ENCODE results near the gene MAGI2.

- no peak for TF ChIP-seq EP300 (IDR thresholded peaks at IDR 0.05)
- TF ChIP-seq, protein P1, sequence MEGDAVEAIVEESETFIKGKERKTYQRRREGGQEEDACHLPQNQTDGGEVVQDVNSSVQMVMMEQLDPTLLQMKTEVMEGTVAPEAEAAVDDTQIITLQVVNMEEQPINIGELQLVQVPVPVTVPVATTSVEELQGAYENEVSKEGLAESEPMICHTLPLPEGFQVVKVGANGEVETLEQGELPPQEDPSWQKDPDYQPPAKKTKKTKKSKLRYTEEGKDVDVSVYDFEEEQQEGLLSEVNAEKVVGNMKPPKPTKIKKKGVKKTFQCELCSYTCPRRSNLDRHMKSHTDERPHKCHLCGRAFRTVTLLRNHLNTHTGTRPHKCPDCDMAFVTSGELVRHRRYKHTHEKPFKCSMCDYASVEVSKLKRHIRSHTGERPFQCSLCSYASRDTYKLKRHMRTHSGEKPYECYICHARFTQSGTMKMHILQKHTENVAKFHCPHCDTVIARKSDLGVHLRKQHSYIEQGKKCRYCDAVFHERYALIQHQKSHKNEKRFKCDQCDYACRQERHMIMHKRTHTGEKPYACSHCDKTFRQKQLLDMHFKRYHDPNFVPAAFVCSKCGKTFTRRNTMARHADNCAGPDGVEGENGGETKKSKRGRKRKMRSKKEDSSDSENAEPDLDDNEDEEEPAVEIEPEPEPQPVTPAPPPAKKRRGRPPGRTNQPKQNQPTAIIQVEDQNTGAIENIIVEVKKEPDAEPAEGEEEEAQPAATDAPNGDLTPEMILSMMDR (IDR thresholded peaks at IDR 0.05), result no peak
Observed at GRCh38 chr7:79320741-79321473, 132.6 kb downstream of the MAGI2 start.

Data from ovary (tissue), 3 donors.